Rectal smooth muscle tissue (tissue), 1 donor: ENCODE measurements around the gene FAM227B.
"Not testable (repeated sequence)": the region's sequence is repeated elsewhere in the genome, so short reads cannot be mapped to it uniquely, and the experiment has no call there.

ENCODE experiments used
- H3K27ac ChIP-seq: one replicate; pipeline ENCODE4 v1.7.0; 2013; ENCODE audit warnings: low read depth, low read length, inconsistent platforms
- H3K27me3 ChIP-seq: one replicate; pipeline ENCODE4 v1.7.0; 2013; ENCODE audit warnings: low read length; ENCODE audit not compliant: control insufficient read depth, insufficient read depth
- H3K36me3 ChIP-seq: one replicate; pipeline ENCODE4 v1.7.0; 2013; ENCODE audit warnings: low read length; ENCODE audit not compliant: control insufficient read depth, insufficient read depth
- H3K4me1 ChIP-seq: one replicate; pipeline ENCODE4 v1.7.0; 2013; ENCODE audit warnings: low read length; ENCODE audit not compliant: control insufficient read depth, insufficient read depth
- H3K4me3 ChIP-seq: one replicate; pipeline ENCODE4 v1.7.0; 2013; ENCODE audit warnings: low read length
- H3K9ac ChIP-seq: one replicate; pipeline ENCODE4 v1.7.0; 2013; ENCODE audit warnings: low read length

Gene FAM227B

GRCh38 chr15:49372366-49372765, 248.3 kb downstream of the FAM227B start:
- no peaks in the 10 kb centered on the region for H3K36me3 ChIP-seq
- no peak overlapping the region for H3K9ac ChIP-seq
- H3K4me3 ChIP-seq: no peak overlapping the region
- H3K27me3 ChIP-seq: no peaks in the 10 kb centered on the region
- H3K27ac ChIP-seq: no peak overlapping the region
- no peaks in the 10 kb centered on the region for H3K4me1 ChIP-seq

DNA sequence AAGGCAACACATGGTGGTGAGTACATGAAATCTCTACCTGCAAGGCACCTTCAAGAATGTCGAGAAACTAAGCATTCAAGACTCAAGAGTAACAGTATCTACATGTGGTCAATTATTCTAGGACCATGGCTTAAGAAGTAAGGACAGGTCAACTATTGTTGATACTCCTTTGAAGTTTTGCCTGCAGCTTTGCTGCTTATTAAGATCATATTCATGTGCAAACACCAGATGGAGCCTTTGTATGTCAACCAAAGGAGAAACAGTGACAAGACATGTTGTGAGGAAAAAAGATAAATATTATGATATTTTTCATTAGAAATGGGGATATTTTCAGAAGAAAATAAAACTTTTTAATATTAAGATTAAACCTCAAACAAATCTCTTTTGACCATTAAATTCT, 249.8 kb downstream of the FAM227B start:
- Histone ChIP-seq H3K36me3 (no peaks in the 10 kb centered on the region), H3K27me3 (no peaks in the 10 kb centered on the region), H3K27ac (no peak overlapping the region), H3K4me3 (no peak overlapping the region), H3K9ac (no peak overlapping the region), H3K4me1 (no peaks in the 10 kb centered on the region)

GRCh38 chr15:49366496-49366895, 254.1 kb downstream of the FAM227B start:
- Histone ChIP-seq H3K4me3 (no peak overlapping the region), H3K9ac (no peak overlapping the region), H3K27me3 (no peaks in the 10 kb centered on the region), H3K36me3 (no peaks in the 10 kb centered on the region), H3K4me1 (no peaks in the 10 kb centered on the region), H3K27ac (no peak overlapping the region)

DNA sequence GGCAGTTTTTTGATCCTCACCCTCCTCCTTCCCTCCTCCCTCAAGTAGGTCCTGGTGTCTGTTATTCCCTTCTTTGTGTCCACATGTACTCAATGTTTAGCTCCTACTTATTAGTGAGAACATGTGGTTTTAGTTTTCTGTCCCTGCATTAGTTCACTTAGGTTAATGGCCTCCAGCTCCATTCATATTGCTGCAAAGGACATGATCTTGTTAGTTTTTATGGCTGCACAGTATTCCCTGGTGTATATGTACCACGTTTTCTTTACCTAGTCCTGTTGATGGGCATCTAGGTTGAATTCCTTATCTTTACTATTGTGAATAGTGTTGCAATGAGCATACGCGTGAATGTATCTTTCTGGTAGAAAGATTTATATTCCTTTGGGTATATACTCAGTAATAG, 259.2 kb downstream of the FAM227B start:
- H3K4me1 ChIP-seq: no peaks in the 10 kb centered on the region
- no peak overlapping the region for H3K9ac ChIP-seq
- no peak overlapping the region for H3K27ac ChIP-seq
- no peaks in the 10 kb centered on the region for H3K36me3 ChIP-seq
- no peaks in the 10 kb centered on the region for H3K27me3 ChIP-seq
- no peak overlapping the region for H3K4me3 ChIP-seq

GRCh38 chr15:49354439-49354838, 266.2 kb downstream of the FAM227B start:
- not testable (repeated sequence) for H3K4me3 ChIP-seq, H3K9ac ChIP-seq, H3K27me3 ChIP-seq, H3K4me1 ChIP-seq, H3K36me3 ChIP-seq, H3K27ac ChIP-seq

- Histone ChIP-seq H3K27ac (no peak overlapping the region), H3K4me3 (no peak overlapping the region), H3K36me3 (no peaks in the 10 kb centered on the region), H3K9ac (no peak overlapping the region), H3K27me3 (no peaks in the 10 kb centered on the region), H3K4me1 (no peaks in the 10 kb centered on the region)
Observed at GRCh38 chr15:49343546-49343945, 277.1 kb downstream of the FAM227B start.

GRCh38 chr15:49339656-49340055, 281.0 kb downstream of the FAM227B start:
- Histone ChIP-seq H3K27ac (no peak overlapping the region), H3K36me3 (no peaks in the 10 kb centered on the region), H3K4me3 (no peak overlapping the region), H3K27me3 (no peaks in the 10 kb centered on the region), H3K9ac (no peak overlapping the region), H3K4me1 (no peaks in the 10 kb centered on the region)

GRCh38 chr15:49331951-49332350, 288.7 kb downstream of the FAM227B start:
- Histone ChIP-seq H3K27me3 (no peaks in the 10 kb centered on the region), H3K4me3 (no peak overlapping the region), H3K9ac (no peak overlapping the region), H3K36me3 (peaks cover 5% of the 10 kb centered on the region), H3K4me1 (no peaks in the 10 kb centered on the region), H3K27ac (no peak overlapping the region)

DNA sequence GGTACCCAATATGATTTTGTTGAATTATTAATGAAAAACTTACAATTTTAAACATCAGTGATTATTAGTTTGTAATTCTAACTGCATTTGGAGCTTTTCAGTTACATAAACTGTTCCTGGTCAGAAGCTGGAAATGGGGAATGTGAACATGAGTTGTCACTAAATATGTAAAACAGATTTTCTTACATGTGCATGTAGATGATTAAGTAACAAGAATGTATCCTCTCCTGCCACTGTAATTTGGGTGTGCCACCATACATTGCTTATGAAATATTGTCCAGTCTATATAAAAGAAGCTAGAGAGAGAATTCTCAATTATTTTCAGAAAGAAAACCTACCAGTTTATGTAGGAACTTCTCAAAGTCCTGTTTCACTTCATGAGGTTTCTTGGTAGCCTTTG, 289.2 kb downstream of the FAM227B start:
- Histone ChIP-seq H3K27me3 (no peaks in the 10 kb centered on the region), H3K27ac (no peak overlapping the region), H3K4me1 (no peaks in the 10 kb centered on the region), H3K36me3 (peaks cover 5% of the 10 kb centered on the region), H3K9ac (no peak overlapping the region), H3K4me3 (no peak overlapping the region)

DNA sequence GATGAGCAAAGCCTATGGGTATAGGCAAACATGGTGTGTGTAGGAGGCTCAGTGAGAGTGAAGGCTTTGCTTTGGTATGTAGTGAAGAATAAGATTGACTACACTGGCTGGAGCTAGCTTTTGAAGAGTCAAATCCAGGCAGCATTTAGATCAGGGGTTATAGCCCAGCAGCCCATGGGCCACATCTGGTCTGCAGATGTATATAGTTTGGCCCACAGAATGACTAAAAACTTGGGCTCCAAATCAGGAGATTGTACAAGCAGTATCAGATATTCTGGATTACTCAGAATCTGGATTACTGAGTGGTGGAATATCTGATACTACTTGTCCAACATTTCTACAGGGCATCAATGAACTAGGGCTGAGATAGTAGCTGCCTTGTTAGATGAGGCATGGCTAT, 290.5 kb downstream of the FAM227B start:
- Histone ChIP-seq H3K4me1 (no peaks in the 10 kb centered on the region), H3K9ac (no peak overlapping the region), H3K27me3 (no peaks in the 10 kb centered on the region), H3K36me3 (peaks cover 5% of the 10 kb centered on the region), H3K27ac (no peak overlapping the region), H3K4me3 (no peak overlapping the region)

DNA sequence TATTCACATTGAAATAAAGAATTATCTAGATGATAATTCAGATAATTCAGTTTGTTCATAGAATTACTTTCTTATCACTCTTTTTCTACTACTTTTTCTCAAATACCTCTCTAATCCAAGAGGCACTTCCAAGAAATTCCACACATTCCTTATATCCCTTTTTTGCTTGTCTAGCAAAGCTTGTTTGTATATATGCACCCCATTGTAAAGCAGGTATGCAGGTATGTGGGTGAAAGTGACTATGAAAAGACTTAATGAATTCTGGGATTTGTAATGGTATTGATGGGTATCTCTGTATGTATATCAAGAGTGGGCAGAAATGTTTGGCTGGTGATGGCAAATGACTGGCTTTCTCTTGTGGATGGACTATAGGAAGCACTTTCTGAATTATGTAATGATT, 291.7 kb downstream of the FAM227B start:
- H3K4me3 ChIP-seq: no peak overlapping the region
- no peak overlapping the region for H3K27ac ChIP-seq
- H3K4me1 ChIP-seq: no peaks in the 10 kb centered on the region
- no peak overlapping the region for H3K9ac ChIP-seq
- peaks cover 5% of the 10 kb centered on the region for H3K36me3 ChIP-seq
- H3K27me3 ChIP-seq: no peaks in the 10 kb centered on the region

- H3K4me1 ChIP-seq: no peaks in the 10 kb centered on the region
- H3K36me3 ChIP-seq: peaks cover 5% of the 10 kb centered on the region
- no peak overlapping the region for H3K27ac ChIP-seq
- no peak overlapping the region for H3K9ac ChIP-seq
- no peak overlapping the region for H3K4me3 ChIP-seq
- H3K27me3 ChIP-seq: no peaks in the 10 kb centered on the region
Observed at GRCh38 chr15:49327927-49328326, 292.7 kb downstream of the FAM227B start.

- Histone ChIP-seq H3K9ac (no peak overlapping the region), H3K27ac (no peak overlapping the region), H3K27me3 (no peaks in the 10 kb centered on the region), H3K36me3 (peaks cover 8% of the 10 kb centered on the region), H3K4me1 (no peaks in the 10 kb centered on the region), H3K4me3 (no peak overlapping the region)
Observed at GRCh38 chr15:49323207-49323606, 297.4 kb downstream of the FAM227B start.
